ENCODE measurements around the gene ADD3. TPM values are rescaled to one million over a fixed set of nuclear protein-coding genes. Genes with fewer than 3 reads are reported as not detected.

Gene ADD3
- total RNA-seq, 2 donors from 2014 or later, result 91.1 to 659 TPM

DNA sequence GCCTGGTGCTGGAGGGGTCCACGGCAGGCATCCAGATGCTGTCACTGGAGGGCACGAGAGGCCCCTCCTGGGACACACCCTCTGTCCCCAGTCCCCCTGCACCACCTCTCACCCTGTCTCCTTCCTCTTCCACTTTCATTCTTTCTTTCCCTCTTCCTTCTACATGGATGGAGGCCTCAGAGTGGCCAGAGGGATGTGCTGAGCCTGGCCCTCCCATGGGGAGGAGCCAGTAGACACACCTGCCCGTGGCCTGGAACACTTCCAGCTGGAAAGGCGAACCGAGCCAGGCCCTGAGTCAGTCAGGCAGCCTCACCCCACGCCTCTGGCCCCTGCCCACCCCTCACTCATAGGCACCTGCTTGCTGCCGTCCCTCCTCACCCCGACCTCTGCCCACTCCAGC, 143.7 kb downstream of the ADD3 start:
- H3K36me3 ChIP-seq, result no peaks in the 10 kb centered on the region
- no peak overlapping the region for H3K27ac ChIP-seq
- no peaks in the 10 kb centered on the region for H3K9me3 ChIP-seq
- DNase-seq (ENCODE audit: low spot score) (no peak), ATAC-seq (ENCODE audit: insufficient number of reproducible peaks, low FRiP score, low read depth) (no peak)
- H3K27me3 ChIP-seq (replicated peaks; ENCODE audit: insufficient read depth), result no peaks in the 10 kb centered on the region
- no peaks in the 10 kb centered on the region for H3K4me1 ChIP-seq (ENCODE audit: control insufficient read depth in 1 of 2, low read depth in 2 of 2)
- TF ChIP-seq, protein P1, sequence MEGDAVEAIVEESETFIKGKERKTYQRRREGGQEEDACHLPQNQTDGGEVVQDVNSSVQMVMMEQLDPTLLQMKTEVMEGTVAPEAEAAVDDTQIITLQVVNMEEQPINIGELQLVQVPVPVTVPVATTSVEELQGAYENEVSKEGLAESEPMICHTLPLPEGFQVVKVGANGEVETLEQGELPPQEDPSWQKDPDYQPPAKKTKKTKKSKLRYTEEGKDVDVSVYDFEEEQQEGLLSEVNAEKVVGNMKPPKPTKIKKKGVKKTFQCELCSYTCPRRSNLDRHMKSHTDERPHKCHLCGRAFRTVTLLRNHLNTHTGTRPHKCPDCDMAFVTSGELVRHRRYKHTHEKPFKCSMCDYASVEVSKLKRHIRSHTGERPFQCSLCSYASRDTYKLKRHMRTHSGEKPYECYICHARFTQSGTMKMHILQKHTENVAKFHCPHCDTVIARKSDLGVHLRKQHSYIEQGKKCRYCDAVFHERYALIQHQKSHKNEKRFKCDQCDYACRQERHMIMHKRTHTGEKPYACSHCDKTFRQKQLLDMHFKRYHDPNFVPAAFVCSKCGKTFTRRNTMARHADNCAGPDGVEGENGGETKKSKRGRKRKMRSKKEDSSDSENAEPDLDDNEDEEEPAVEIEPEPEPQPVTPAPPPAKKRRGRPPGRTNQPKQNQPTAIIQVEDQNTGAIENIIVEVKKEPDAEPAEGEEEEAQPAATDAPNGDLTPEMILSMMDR (IDR thresholded peaks at IDR 0.05), result no peak
- no peak overlapping the region for H3K4me3 ChIP-seq

DNA sequence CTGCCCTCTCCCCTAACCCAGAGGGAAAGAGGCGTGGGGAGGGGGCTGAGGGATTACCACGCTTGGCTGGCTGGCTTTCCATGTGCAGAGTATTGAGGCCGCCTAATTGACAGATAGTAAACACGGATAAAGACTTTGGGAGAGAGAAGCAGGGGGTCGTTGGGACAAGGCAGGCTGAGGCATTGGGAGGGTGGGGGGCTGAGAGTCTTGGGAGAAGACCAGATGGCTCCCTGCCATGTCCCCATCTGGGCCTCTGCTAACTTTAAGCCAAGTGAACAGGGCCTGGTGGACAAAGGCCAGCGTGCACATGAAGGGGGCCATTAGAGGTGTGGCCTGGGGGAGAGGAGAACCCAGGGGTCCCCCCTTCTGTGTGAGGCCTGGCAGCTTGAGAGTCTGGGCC, 144.2 kb downstream of the ADD3 start:
- TF ChIP-seq, protein P1 (IDR thresholded peaks at IDR 0.05), result no peak
- H3K4me3 ChIP-seq, result no peak overlapping the region
- no peak for ATAC-seq (ENCODE audit: insufficient number of reproducible peaks, low FRiP score, low read depth)
- no peaks in the 10 kb centered on the region for H3K9me3 ChIP-seq
- H3K27me3 ChIP-seq (replicated peaks; ENCODE audit: insufficient read depth), result no peaks in the 10 kb centered on the region
- H3K4me1 ChIP-seq (ENCODE audit: control insufficient read depth in 1 of 2, low read depth in 2 of 2), result no peaks in the 10 kb centered on the region
- no peak overlapping the region for H3K27ac ChIP-seq
- no peaks in the 10 kb centered on the region for H3K36me3 ChIP-seq
- no peak for DNase-seq (ENCODE audit: low spot score)

- Histone ChIP-seq H3K4me3 (no peak overlapping the region), H3K4me1 (ENCODE audit: control insufficient read depth in 1 of 2, low read depth in 2 of 2) (no peaks in the 10 kb centered on the region), H3K9me3 (no peaks in the 10 kb centered on the region), H3K36me3 (no peaks in the 10 kb centered on the region), H3K27me3 (replicated peaks; ENCODE audit: insufficient read depth) (no peaks in the 10 kb centered on the region), H3K27ac (no peak overlapping the region)
- TF ChIP-seq, protein P1 (IDR thresholded peaks at IDR 0.05), result no peak
- DNase-seq (ENCODE audit: low spot score), result no peak
- ATAC-seq (ENCODE audit: insufficient number of reproducible peaks, low FRiP score, low read depth), result no peak
These were observed 145.6 kb downstream of the ADD3 start for GRCh38 chr10:110153396-110153795.

- Histone ChIP-seq H3K27ac (no peak overlapping the region), H3K9me3 (no peaks in the 10 kb centered on the region), H3K4me3 (no peak overlapping the region), H3K4me1 (ENCODE audit: control insufficient read depth in 1 of 2, low read depth in 2 of 2) (no peaks in the 10 kb centered on the region), H3K27me3 (replicated peaks; ENCODE audit: insufficient read depth) (no peaks in the 10 kb centered on the region), H3K36me3 (no peaks in the 10 kb centered on the region)
- TF ChIP-seq, protein P1 (IDR thresholded peaks at IDR 0.05), result no peak
- no peak for ATAC-seq (ENCODE audit: insufficient number of reproducible peaks, low FRiP score, low read depth)
- no peak for DNase-seq (ENCODE audit: low spot score)
These were observed 148.3 kb downstream of the ADD3 start for GRCh38 chr10:110156046-110156445.

DNA sequence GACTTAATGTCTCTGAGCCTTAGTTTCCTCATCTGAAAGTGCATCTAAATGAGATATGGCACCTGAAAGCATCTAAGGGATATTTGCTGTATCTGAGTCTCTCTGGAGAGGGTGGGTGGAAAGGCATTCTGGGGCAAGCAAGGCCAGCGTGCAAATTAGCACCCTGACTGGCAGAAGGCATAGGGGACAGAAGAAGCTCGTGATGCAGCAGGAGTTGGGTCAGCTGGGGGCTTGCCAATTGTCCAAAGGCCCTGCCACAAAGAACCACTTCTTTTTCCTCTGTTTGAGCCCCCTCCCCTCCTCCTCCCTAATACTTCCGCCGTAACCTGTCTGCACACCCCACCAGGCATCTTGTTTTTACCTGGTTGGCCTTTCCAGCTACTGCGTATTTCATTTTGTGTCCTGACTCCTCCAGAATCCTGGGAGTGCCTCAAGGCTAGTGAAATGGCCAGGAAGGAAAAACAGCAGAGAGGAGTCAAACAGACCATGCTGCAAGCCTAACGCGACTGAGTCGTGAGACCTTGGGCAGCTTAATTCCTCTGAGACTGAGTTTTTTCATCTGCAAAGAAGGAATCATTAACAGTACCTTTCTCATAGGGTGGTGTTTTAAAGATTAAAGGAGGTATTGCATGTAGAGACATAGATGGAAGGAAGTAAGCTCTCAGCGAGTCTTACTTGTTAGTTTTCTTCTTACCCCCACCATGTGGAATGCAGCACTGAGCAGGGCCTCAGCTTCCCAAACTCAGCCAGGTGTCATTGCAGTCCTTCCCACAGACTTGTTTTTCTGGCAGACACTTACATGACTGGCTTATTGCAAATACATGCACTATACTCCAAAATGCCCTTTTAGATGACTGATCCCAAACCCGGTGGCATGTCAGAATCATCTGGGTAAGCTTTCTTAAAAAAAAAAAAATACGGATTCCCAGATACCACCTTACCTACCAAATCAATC, 150.5 kb downstream of the ADD3 start:
- TF ChIP-seq, protein P1 (IDR thresholded peaks at IDR 0.05), result no peak
- Histone ChIP-seq H3K4me1 (ENCODE audit: control insufficient read depth in 1 of 2, low read depth in 2 of 2) (no peaks in the 10 kb centered on the region), H3K9me3 (no peaks in the 10 kb centered on the region), H3K27ac (no peak overlapping the region), H3K27me3 (replicated peaks; ENCODE audit: insufficient read depth) (no peaks in the 10 kb centered on the region), H3K4me3 (no peak overlapping the region), H3K36me3 (no peaks in the 10 kb centered on the region)
- no peak for ATAC-seq (ENCODE audit: insufficient number of reproducible peaks, low FRiP score, low read depth)
- DNase-seq (ENCODE audit: low spot score), result no peak
